GM21619 (cell line): Measurements from ENCODE around the gene BAHCC1.

Experiments used
- ATAC-seq: cut with Tn5 transposase; IDR thresholded peaks from one replicate; pipeline ENCODE4 v1.9.1; 2021; ENCODE audit not compliant: unreplicated experiment

The BAHCC1 gene

DNA sequence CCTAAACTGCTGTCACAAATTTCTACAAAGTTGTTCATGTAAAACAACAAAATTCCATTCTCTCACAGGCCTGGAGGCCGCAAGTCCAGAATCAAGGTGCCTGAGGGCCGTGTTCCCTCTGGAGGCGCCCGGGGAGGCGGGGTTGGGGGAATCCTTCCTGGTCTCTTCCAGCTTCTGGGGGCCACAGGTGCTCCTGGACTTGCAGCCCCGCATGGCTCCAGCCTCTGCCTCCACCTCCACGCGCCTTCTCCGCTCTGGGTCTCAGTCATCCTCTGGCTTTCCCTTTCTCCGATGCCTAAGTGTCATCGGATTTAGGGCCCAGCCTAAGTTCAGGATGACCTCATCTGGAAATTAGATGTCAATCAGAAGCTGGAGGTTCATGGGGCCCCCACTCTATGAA lies 28.6 kb upstream of the BAHCC1 start:
- ATAC-seq: no peak

DNA sequence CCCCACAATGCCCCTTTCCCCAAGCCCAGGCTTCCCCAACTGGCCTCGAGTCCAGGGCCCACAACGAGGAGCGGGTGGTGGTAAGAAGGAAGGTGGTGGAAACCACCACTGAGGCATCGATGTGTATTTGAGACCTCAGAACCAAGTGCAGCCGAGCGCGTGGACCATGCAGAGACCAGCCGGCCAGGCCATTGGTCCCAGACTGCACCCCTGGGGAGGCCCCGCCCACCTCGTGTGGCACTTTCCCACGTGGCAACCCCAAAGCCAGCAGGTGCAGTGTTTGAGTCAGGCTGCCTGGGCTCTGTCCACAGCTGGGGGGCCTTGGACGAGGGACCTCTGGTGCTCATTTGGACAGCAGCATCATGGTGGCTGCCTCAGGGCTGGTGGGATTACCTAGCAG lies 28.1 kb upstream of the BAHCC1 start:
- no peak for ATAC-seq

GRCh38 chr17:81368161-81369022 lies 26.9 kb upstream of the BAHCC1 start:
- no peak for ATAC-seq

DNA sequence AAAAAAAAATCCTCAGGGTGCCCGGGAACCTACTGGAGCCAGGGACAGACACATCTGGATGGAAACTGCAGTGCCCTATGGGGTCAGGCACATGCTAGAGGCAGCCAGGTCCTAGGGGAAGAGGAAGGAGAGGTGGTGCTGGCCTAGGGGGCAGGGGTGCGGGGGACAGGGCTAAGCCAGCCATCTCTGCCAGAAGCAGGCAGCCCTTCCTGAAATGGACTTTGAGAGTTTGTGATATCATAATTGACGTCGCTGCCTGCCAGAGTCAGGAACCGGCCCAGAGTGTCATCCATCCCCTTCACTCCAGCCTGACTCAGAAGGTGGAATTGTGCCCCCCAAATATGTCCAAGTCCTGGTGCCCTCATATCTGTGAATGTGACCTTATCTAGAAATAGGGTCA lies 25.0 kb upstream of the BAHCC1 start:
- ATAC-seq: no peak

- ATAC-seq: no peak
These were observed 23.1 kb upstream of the BAHCC1 start for GRCh38 chr17:81371910-81372760.

- no peak for ATAC-seq
These were observed 21.6 kb upstream of the BAHCC1 start for GRCh38 chr17:81373536-81374160.

- no peak for ATAC-seq
These were observed 20.4 kb upstream of the BAHCC1 start for GRCh38 chr17:81374890-81375289.

GRCh38 chr17:81376946-81377714 lies 18.1 kb upstream of the BAHCC1 start:
- ATAC-seq: no peak

DNA sequence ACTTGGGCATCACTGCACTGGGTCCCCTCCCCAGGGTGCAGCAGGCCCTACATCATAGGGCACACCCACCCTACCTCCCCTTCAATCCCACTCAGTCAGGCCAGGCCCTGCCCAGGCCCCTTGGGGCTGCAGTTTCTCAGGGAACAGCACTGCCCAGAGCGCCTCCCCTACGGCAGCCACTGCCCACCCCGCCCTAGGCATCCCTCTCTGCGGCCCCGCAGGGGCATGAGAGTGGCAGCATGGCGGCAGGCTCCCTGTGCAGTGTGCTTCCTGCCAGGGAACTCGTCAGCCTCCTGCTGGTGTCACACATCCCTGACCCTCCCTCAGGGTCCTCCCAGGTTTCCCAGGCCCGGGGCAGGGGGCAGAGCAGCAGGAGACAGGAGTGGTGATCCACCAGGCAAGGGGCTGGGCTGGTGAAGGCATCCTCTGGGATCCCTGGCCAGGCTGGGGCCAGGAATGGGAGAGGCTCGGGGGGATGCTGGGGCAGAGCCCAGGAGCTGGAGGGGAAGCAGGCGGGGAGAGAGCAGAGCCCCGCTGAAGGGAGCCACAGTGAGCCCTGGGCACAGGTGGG lies 16.2 kb upstream of the BAHCC1 start:
- no peak for ATAC-seq

DNA sequence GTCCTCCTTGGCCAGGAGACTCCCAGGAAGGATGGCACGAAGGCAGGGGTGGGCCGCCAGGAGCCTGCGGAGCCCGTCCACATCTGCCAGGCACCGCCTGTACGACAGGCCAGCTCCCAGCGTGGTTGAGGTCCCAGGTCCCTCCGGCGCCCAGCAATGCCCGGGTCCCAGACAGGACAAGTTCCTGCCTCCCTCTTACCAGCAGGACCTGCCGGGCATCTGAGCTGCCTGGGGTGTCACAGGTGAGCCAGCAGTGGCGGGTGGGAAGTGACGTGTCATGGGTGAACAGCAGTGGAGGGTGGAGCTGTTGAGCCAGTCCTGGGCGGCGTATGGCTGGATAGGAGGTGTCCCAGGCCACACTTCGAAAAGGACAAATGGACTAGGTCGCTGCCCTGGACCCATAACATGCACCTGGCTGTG lies 15.7 kb upstream of the BAHCC1 start:
- ATAC-seq: no peak

DNA sequence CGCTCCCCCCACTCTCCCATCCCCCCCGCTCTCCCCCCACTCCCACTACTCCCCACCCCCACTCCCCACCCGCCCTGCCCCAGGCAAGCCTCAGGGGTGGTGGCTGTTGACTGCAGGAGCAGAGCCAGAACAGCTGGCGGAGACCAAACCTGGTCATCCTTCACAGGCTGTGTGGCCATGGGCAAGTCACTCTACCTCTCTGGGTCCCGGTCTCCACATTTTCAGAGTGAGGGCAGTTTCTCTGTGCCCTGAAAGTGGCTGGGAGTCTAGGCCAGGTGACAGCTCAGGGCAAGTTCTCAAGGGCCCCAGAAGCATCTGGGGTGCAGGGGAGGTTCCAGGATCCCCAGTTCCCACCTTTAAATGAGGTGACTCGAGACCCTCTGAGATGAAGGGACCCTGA lies 15.1 kb upstream of the BAHCC1 start:
- no peak for ATAC-seq

DNA sequence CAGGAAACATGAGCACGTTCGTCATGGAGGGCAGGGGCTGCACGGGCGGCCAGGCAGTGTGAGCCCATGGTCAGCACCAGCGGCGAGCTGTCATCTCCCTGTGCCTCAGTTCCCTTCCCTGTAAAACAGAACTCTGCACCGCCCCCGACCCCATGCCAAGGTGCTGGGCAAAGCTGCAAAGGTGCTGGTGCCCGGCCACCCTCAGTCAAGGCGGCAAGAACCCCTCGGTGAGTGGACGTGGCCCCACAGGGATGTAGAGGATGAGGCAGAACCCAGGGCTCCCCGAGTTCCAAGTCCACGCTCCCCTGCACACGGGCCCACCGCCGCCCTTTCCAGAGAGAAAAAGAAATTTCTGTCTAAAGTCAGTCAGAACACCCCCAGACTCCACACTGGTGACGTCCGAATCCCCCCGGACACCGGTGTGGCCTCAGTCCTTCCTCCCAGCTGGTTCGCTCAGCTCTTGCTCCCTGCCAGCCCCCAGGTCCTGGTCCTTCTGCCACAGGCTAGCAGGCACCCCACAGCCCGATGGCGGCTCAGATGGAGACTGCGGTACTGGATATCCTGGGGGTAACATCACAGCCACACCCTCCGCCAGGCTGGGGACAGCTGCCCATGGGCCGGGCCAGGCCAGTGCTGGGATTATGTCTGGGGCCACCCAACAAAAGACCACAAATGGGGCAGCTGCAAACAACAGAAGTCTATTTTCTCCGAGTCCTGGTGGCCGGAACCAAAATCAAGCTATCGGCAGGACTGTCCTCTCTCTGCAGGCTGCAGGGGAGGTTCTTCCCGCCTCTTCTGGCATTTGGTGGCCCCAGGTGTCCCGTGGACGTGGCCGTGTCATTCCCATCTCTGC lies 14.4 kb upstream of the BAHCC1 start:
- no peak for ATAC-seq

DNA sequence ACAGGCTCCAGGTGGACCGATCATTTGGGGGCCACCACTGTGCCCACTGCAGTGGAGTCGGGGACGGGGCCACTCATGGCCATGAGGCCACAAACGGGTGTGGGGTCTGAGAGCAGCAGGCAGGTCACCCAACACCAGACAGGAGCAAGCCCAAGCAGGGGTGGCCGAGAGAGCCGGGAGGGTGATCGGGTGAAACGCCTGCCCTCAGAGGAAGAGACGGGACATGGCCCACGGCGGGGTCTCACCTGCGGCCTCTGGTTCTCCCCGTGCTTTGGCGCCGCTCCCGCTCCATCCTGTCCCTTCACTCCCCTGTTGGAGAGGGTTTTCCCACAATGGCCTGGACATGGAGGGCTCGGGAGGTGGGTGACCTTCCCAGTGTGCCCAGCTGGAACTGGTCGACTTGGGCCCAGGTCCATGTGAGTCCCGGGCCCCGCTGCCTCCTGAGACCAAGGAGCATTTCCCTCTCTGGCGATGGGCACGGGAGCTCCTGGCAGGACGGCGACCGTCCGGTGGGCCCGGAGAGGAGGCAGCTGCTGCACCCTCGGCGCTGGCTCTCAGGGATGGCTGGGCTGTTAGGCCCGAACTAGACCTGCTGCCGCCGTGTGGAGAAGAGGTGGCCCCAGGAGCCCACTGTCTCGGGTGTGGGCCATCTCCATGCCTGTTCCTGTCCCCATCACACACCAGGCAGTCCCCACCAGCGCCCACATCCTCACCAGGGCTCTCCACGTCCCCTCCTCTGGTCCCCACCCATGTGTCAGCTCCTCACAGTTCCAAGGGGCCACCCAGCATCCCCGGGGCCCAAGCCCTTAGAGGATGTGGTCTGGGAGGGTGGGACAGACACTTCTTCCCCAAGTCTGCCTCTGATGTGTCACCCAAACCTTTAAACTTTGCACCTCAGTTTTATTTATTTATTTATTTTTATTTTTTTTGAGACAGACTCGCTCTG lies 13.4 kb upstream of the BAHCC1 start:
- no peak for ATAC-seq

DNA sequence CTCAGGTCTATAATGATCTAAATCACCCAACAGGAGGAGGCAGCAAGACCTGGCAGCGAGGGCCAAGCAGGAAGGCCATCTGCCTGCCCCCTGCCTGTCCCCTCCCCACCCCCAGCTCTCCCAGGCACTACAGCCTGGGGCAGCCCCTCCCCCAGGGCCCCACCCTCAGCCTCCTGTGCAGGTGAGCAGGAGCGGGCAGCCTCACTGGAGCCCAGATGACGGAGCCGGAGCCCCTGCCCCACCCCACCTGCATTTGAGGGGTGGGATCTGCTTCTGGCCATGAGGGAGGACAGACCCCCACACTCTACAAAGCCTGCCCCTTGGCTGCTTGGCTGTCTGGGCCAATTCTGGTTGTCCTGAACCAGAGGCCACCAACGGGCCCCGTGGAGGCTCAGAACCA lies 12.4 kb upstream of the BAHCC1 start:
- no peak for ATAC-seq

- ATAC-seq: no peak
These were observed 11.5 kb upstream of the BAHCC1 start for GRCh38 chr17:81383504-81384421.

GRCh38 chr17:81384929-81385319 lies 10.3 kb upstream of the BAHCC1 start:
- no peak for ATAC-seq

- ATAC-seq: no peak
These were observed 9.7 kb upstream of the BAHCC1 start for GRCh38 chr17:81385320-81386111.
